Pancreas (tissue), 10 donors: ENCODE results near the gene PLCH2. TPM values are rescaled to one million over a fixed set of nuclear protein-coding genes. Genes with fewer than 3 reads are reported as not detected.

Experiments used
- ATAC-seq, 4 donors: fragments of 200-7000 bp; cut with Tn5 transposase; one replicate each; pipeline versions ENCODE4 v1.8.0 to v1.9.1; 2020; ENCODE audit warnings: mild to moderate bottlenecking in 4 of 4, moderate library complexity in 4 of 4
- DNase-seq, 6 donors: peaks; one replicate each; pipeline ENCODE4 v3.0.0-alpha.2; 2020
- FAIRE-seq: peaks from 2 replicates; lab custom pipeline; 2012; peaks lifted over from hg19 to GRCh38; lab: Jason Lieb, UNC
- H3K27ac ChIP-seq, 4 donors: fragments of 200-600 bp; sonication (generic); 1 replicate in 3 of 4; 2 replicates in 1 of 4; pipeline versions ENCODE4 v1.5.0 to v1.8.0; 2020
- H3K27me3 ChIP-seq, 4 donors: fragments of 200-600 bp; one replicate each; pipeline ENCODE4 v1.8.0; 2021
- H3K36me3 ChIP-seq, 3 donors: fragments of 200-600 bp; sonication (generic) in 1 of 3; one replicate each; pipeline versions ENCODE4 v1.5.0 to v1.8.0; 2020 to 2021
- H3K4me1 ChIP-seq, 3 donors: fragments of 200-600 bp; one replicate each; pipeline ENCODE4 v1.8.0; 2021
- H3K4me3 ChIP-seq, 4 donors: fragments of 200-600 bp; sonication (generic) in 2 of 4; one replicate each; pipeline versions ENCODE4 v1.5.0 to v1.8.0; 2020 to 2021
- H3K9me3 ChIP-seq, 4 donors: fragments of 200-600 bp; one replicate each; pipeline ENCODE4 v1.8.0; 2021
- CTCF ChIP-seq, 4 donors: fragments of 200-600 bp; sonication (generic) in 3 of 4; IDR thresholded peaks; one replicate each; pipeline versions ENCODE4 v1.5.0 to v1.8.0; 2021; ENCODE audit warnings: antibody characterized with exemption in 4 of 4
- WGBS, 2 donors: extraction: QIAGEN DNeasy Blood & Tissue Kit; methylation state at CpG; one replicate each; pipeline ENCODE4 v1.1.7; 2013; 5-methylcytosine and 5-hydroxymethylcytosine counted together
- intact Hi-C, 3 donors: fragments of 100-400 bp; cut with DNase I; formaldehyde crosslinking; loops; one replicate each; pipeline versions ENCODE4 v1.11.1 to v1.14.2; 2022
- polyA plus RNA-seq, 2 donors: library from polyadenylated mRNA; stranded (reverse); fragments of 200-250 nt; gene quantifications; one replicate each; pipeline ENCODE4 v1.2.3, GENCODE V29; 2013
- total RNA-seq, 6 donors: library from RNA; stranded (reverse); fragmentation: NEBNext Ultra II Directional in 4 of 6; extraction: Animal tissue kit (Norgen Biotek cat#: 25700) in 4 of 6; gene quantifications; one replicate each; pipeline versions ENCODE4 v1.2.1 to v1.2.4, GENCODE V29; 2021 to 2023
- donor health status: healthy with polysubstance abuse.
- donor health status: DM: no; HTN: no; CAD: no; lungs with moderate emphysema.
- donor health status: DM: no; HTN: no; CAD: no.
- donor health status: control.
- donor health status: control.
- donor health status: Bipolar disorder and iron deficiency.
- donor health status: DM: yes; HTN: yes; CAD: no.
- donor health status: DM: no; HTN: no; CAD: no.
- donor health status: DM: no; HTN: no; CAD: no.
- donor health status: DM: yes; HTN: yes; CAD: no.

The PLCH2 gene
- total and polyA plus RNA-seq, 8 donors, result 0.79 to 163 (median 3.3) TPM

- DNase-seq, result no peak
- intact Hi-C loops, result no loop called here
Measured at GRCh38 chr1:2499986-2500596, 24.0 kb downstream of the PLCH2 start.

GRCh38 chr1:2501041-2501819 is 25.1 kb downstream of the PLCH2 start:
- H3K4me1 ChIP-seq, result no peaks in the 10 kb centered on the region
- intact Hi-C loops, result no loop called here
- H3K36me3 ChIP-seq, result no peaks in the 10 kb centered on the region
- FAIRE-seq, result no peak
- no peaks in the 10 kb centered on the region for H3K9me3 ChIP-seq
- peaks cover 0 to 7% (median 0%) of the 10 kb centered on the region in 4 donors for H3K27me3 ChIP-seq
- no peak for ATAC-seq
- no peak overlapping the region for H3K4me3 ChIP-seq
- WGBS, 2 donors, result 59 to 64% methylated on average over 28 of the region's 28 CpGs
- DNase-seq, result no peak
- H3K27ac ChIP-seq, result no peak overlapping the region
- no peak for TF ChIP-seq CTCF (IDR thresholded peaks at IDR 0.05)

More at GRCh38 chr1:2499986-2500596, 24.0 kb downstream of the PLCH2 start:
- TF ChIP-seq CTCF (IDR thresholded peaks at IDR 0.05), result no peak
- Histone ChIP-seq H3K27me3 (peaks cover 0 to 7% (median 0%) of the 10 kb centered on the region in 4 donors), H3K27ac (no peak overlapping the region), H3K4me1 (no peaks in the 10 kb centered on the region), H3K9me3 (no peaks in the 10 kb centered on the region), H3K36me3 (no peaks in the 10 kb centered on the region), H3K4me3 (no peak overlapping the region)
- no peak for ATAC-seq
- 57 to 58% methylated on average over 19 of the region's 19 CpGs for WGBS, 2 donors
- FAIRE-seq, result no peak

GRCh38 chr1:2501820-2502119 is 25.7 kb downstream of the PLCH2 start:
- Histone ChIP-seq H3K4me1 (no peaks in the 10 kb centered on the region), H3K27ac (no peak overlapping the region), H3K36me3 (no peaks in the 10 kb centered on the region), H3K4me3 (no peak overlapping the region), H3K9me3 (no peaks in the 10 kb centered on the region), H3K27me3 (peaks cover 0 to 7% (median 0%) of the 10 kb centered on the region in 4 donors)
- WGBS, 2 donors, result 38 to 51% methylated on average over 7 of the region's 7 CpGs
- DNase-seq, result no peak
- TF ChIP-seq CTCF (IDR thresholded peaks at IDR 0.05), result no peak
- no peak for FAIRE-seq
- intact Hi-C loops, result no loop called here
- no peak for ATAC-seq

- H3K27me3 ChIP-seq, result peaks cover 0 to 7% (median 0%) of the 10 kb centered on the region in 4 donors
- intact Hi-C loops, result no loop called here
- no peak overlapping the region for H3K27ac ChIP-seq
- TF ChIP-seq CTCF (IDR thresholded peaks at IDR 0.05), result no peak
- H3K4me3 ChIP-seq, result no peak overlapping the region
- DNase-seq, result no peak
- 70 to 71% methylated on average over 24 to 34 of the region's 34 CpGs for WGBS, 2 donors
- FAIRE-seq, result no peak
- H3K36me3 ChIP-seq, result no peaks in the 10 kb centered on the region
- no peaks in the 10 kb centered on the region for H3K9me3 ChIP-seq
- no peak for ATAC-seq
- H3K4me1 ChIP-seq, result no peaks in the 10 kb centered on the region
Measured at GRCh38 chr1:2502210-2502609, 26.1 kb downstream of the PLCH2 start.
